ENCODE results near the gene KRT35. TPM values are rescaled to one million over a fixed set of nuclear protein-coding genes. Genes with fewer than 3 reads are reported as not detected.

KRT35 gene
- total RNA-seq, 2 experiments from 2014 or later, result not detected

DNA sequence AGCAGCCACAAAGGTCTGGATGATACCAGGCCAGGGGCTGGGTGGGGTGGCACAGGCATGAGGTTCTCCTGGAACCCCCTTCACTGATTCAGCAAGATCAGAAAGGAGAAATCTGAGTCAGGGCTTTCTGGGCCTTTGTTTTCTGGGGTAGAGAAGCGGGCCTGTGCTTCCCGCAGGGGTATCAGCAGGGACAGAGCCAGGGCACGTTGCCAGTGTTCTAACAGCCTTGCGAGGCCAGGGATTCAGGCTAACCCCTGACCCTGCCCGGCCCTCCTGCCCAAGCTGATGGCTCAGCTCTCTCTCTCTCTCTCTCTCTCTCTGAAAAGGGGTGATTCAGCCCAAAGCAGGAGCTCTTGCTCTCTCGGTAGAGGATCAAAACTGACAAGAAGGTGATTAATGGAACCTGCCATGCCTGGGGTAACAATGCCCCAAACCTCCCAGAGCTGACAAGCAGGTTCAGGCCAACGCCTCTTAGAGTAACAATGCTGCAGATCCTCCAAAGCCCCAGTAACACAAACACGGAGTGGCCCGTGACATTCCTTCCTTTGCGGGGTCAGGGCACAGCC, 26.4 kb upstream of the KRT35 start:
- ChIA-PET CTCF (no interaction called here), POLR2A (no interaction called here)
- H3K4me1 Mint-ChIP-seq (ENCODE audit: low read depth), result no peaks in the 10 kb centered on the region
- no peaks in the 10 kb centered on the region for H3K27me3 Mint-ChIP-seq
- DNase-seq, result no peak
- H3K36me3 Mint-ChIP-seq, result no peaks in the 10 kb centered on the region
- intact Hi-C loops (cut with micrococcal nuclease), result no loop called here
- H3K27ac Mint-ChIP-seq, result no peak overlapping the region
- no peaks in the 10 kb centered on the region for H3K9me3 Mint-ChIP-seq
- H3K4me3 Mint-ChIP-seq, result no peak overlapping the region

DNA sequence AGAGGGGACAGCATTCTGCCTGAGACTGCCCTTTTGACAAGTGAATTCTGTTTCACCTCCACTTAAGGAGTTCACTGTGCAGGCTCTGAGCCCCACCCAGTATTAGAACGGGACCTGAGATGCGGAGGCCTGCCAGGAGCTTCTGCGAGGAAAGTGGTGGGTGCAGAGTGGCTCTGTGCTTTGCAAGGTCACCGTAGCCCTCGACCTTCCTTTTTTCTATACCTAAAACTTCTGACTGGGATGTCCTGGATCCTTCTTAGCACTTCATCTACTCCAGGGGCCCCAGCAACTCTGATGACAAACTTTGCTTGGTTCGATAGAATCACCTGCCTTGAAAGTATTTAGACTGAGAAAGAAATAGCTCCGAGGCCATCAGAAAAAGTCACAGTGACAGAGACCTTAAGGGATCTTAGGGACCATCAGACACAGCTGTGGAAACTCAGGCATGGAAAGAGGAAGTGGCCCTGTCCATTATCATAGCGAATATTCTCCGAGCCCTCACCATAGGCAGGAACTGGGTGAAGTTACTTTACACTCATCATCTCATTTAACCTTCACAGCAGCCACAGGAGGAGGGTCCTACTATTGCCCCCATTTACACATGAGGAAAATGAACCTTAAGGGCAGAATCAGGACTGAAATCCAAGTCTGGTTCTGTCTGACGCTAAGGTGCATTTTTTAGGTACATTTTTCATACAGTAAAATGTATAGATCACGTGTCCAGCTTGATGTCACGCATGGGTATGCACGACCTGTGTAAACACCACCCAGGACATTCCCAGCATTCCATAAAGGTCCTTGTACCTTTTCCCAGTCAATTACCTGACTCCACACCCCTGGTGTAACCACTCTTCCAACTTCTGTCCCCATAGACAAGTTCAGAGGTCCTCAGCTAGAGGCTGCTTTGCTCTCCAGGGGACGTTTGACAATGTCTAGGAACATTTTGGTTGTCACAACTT, 25.1 kb upstream of the KRT35 start:
- H3K9me3 Mint-ChIP-seq, result no peaks in the 10 kb centered on the region
- no peaks in the 10 kb centered on the region for H3K27me3 Mint-ChIP-seq
- H3K36me3 Mint-ChIP-seq, result no peaks in the 10 kb centered on the region
- DNase-seq, result no peak
- CTCF ChIA-PET, result interaction anchor here (1.6 kb wide), 1 partner anchor 43 kb away, joined by 5 read pairs; no protein-coding TSS in a partner anchor
- H3K4me3 Mint-ChIP-seq, result no peak overlapping the region
- no peaks in the 10 kb centered on the region for H3K4me1 Mint-ChIP-seq (ENCODE audit: low read depth)
- H3K27ac Mint-ChIP-seq, result no peak overlapping the region
- intact Hi-C loops (cut with micrococcal nuclease), result no loop called here
- POLR2A ChIA-PET, result no interaction called here

GRCh38 chr17:41505007-41505808, 24.3 kb upstream of the KRT35 start, which contains the start of gene KRT13:
Gene KRT13 (minus strand): TSS chr17:41505612. CDS start chr17:41505550, 62 bp downstream.
- intact Hi-C loops (cut with micrococcal nuclease), result no loop called here
- Mint-ChIP-seq H3K27ac (no peak within 1 kb of the TSS), H3K4me1 (ENCODE audit: low read depth) (no peaks in the 10 kb centered on the region), H3K4me3 (no peak within 1 kb of the TSS), H3K9me3 (no peaks in the 10 kb centered on the region), H3K36me3 (no peaks in the 10 kb centered on the region), H3K27me3 (no peaks in the 10 kb centered on the region)
- no peak for DNase-seq
- POLR2A ChIA-PET, result no interaction called here
- CTCF ChIA-PET, result interaction anchor here (1.6 kb wide), 1 partner anchor 44 kb away, joined by 5 read pairs; no protein-coding TSS in a partner anchor

GRCh38 chr17:41504246-41504977, 23.5 kb upstream of the KRT35 start:
- H3K4me1 Mint-ChIP-seq (ENCODE audit: low read depth), result peaks cover 5% of the 10 kb centered on the region

DNA sequence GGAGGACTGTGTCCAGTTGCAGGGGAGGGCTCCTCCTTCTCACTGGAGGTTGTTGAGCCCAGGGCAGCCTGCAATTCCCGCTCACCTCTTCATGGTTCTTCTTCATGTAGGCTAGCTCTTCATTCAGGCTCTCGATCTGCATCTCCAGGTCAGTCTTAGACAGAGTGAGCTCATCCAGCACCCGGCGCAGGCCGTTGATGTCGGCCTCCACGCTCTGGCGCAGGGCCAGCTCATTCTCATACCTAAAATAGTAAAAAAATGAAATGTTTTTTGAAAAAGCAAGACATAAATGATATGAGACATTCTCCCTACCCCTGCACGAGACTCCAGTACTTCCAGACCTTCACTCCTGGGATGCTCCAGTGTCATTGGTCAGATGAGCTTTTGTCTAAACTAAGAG, 22.3 kb upstream of the KRT35 start:
- no peak overlapping the region for H3K4me3 Mint-ChIP-seq
- H3K27ac Mint-ChIP-seq, result no peak overlapping the region
- H3K36me3 Mint-ChIP-seq, result no peaks in the 10 kb centered on the region
- intact Hi-C loops (cut with micrococcal nuclease), result no loop called here
- DNase-seq, result no peak
- no peaks in the 10 kb centered on the region for H3K27me3 Mint-ChIP-seq
- H3K9me3 Mint-ChIP-seq, result no peaks in the 10 kb centered on the region
- CTCF ChIA-PET, result interaction anchor here (1.1 to 1.8 kb wide), 2 partner anchors 46 to 160 kb away, joined by 3 to 4 read pairs; no protein-coding TSS in a partner anchor
- H3K4me1 Mint-ChIP-seq (ENCODE audit: low read depth), result peaks cover 5% of the 10 kb centered on the region
- POLR2A ChIA-PET, result no interaction called here

More at GRCh38 chr17:41504246-41504977, 23.5 kb upstream of the KRT35 start:
- no peak overlapping the region for H3K27ac Mint-ChIP-seq
- no peaks in the 10 kb centered on the region for H3K27me3 Mint-ChIP-seq
- H3K4me3 Mint-ChIP-seq, result no peak overlapping the region
- no peak for DNase-seq
- H3K9me3 Mint-ChIP-seq, result no peaks in the 10 kb centered on the region
- no peaks in the 10 kb centered on the region for H3K36me3 Mint-ChIP-seq
- ChIA-PET POLR2A (no interaction called here), CTCF (interaction anchor here (1.1 to 1.8 kb wide), 2 partner anchors 45 to 158 kb away, joined by 3 to 4 read pairs; no protein-coding TSS in a partner anchor)
- intact Hi-C loops (cut with micrococcal nuclease), result no loop called here

DNA sequence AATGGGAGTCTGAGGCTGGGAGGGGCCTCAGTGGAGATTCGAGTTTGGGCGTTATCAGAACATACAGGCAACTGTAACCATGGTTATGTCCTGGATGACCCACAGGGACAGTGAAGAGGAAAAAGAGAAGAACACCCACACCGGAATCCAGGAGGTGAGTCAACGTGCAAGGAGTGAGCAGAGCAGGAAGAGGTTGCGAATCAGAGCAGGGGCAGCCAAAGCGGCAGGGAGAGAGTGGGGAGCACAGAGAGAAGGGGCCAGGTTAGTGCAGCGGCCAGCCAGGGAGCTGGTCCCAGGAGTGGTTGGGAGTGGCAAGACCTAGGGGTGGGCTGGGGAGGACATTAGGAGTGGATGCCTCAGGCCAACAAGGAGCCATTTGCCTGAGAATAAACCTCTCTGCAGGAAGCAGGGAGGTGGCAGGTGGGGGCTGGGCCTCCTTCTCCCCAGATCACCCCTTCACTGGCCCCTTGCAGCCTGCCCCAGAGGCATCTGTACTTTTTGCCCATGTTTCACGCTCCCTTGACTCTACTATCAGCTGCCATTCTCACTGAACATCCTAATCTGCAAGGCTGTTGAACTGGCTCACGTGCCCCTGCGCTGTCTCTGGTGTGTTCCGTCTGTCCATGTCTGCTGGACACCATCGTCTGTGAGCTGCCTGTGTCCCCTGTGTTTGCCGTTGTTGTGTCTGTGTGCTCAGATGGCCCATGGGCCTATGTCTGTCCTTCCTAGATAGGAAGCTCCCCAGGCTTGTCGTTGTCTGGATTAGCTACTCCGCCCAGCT, 19.4 kb upstream of the KRT35 start:
- ChIA-PET POLR2A (interaction anchor here (0.6 kb wide), 1 partner anchor 853 kb away, joined by 3 read pairs; the partner anchor contains the start of gene SMARCE1), CTCF (interaction anchor here (1.0 kb wide), 1 partner anchor 48 kb away, joined by 3 read pairs; no protein-coding TSS in a partner anchor)
- H3K9me3 Mint-ChIP-seq, result no peaks in the 10 kb centered on the region
- DNase-seq, result peak; percentile 26
- peaks cover 12% of the 10 kb centered on the region for H3K4me1 Mint-ChIP-seq (ENCODE audit: low read depth)
- no peaks in the 10 kb centered on the region for H3K27me3 Mint-ChIP-seq
- no peak overlapping the region for H3K27ac Mint-ChIP-seq
- H3K4me3 Mint-ChIP-seq, result no peak overlapping the region
- intact Hi-C loops (cut with micrococcal nuclease), result no loop called here
- H3K36me3 Mint-ChIP-seq, result no peaks in the 10 kb centered on the region

- Mint-ChIP-seq H3K4me1 (ENCODE audit: low read depth) (peaks cover 12% of the 10 kb centered on the region), H3K9me3 (no peaks in the 10 kb centered on the region), H3K27me3 (no peaks in the 10 kb centered on the region), H3K36me3 (no peaks in the 10 kb centered on the region), H3K4me3 (no peak overlapping the region), H3K27ac (no peak overlapping the region)
- CTCF ChIA-PET, result no interaction called here
- DNase-seq, result no peak
- intact Hi-C loops (cut with micrococcal nuclease), result loop anchor here (5.0 to 10.0 kb wide), 3 partner anchors 95 to 697 kb away; no protein-coding TSS in a partner anchor
- POLR2A ChIA-PET, result interaction anchor here (0.6 kb wide), 1 partner anchor 852 kb away, joined by 3 read pairs; the partner anchor contains the start of gene SMARCE1
Observed at GRCh38 chr17:41499714-41500113, 18.8 kb upstream of the KRT35 start.

DNA sequence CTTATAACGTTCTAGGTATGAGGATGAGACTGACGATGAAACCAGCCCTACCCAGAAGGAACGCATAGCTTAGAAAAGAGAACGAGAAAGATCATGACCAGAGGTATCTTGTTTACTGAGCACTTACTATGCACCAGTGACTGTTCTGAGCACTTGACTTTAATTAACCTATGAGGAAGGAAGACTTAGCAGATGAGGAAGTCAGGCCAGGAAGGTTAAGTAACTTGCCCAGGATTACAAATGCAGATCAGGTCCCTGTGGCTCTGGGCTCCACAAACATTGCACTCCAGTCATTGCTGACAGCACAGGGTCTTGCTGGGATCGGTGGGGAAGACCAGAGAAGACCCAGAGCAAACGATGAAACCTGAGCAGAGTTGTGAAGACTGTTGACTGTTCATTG, 17.3 kb upstream of the KRT35 start:
- H3K4me3 Mint-ChIP-seq, result no peak overlapping the region
- POLR2A ChIA-PET, result interaction anchor here (0.8 kb wide), 1 partner anchor 20 kb away, joined by 3 read pairs; no protein-coding TSS in a partner anchor
- no peaks in the 10 kb centered on the region for H3K36me3 Mint-ChIP-seq
- no peak for DNase-seq
- no peaks in the 10 kb centered on the region for H3K9me3 Mint-ChIP-seq
- no peak overlapping the region for H3K27ac Mint-ChIP-seq
- H3K4me1 Mint-ChIP-seq (ENCODE audit: low read depth), result peaks cover 12% of the 10 kb centered on the region
- CTCF ChIA-PET, result interaction anchor here (0.5 to 2.2 kb wide), 8 partner anchors 12 to 176 kb away, joined by 3 to 9 read pairs (median 4); no protein-coding TSS in a partner anchor
- H3K27me3 Mint-ChIP-seq, result no peaks in the 10 kb centered on the region
- intact Hi-C loops (cut with micrococcal nuclease), result loop anchor here (5.0 to 10.0 kb wide), 3 partner anchors 93 to 696 kb away; no protein-coding TSS in a partner anchor

- H3K27ac Mint-ChIP-seq, result no peak overlapping the region
- no peaks in the 10 kb centered on the region for H3K9me3 Mint-ChIP-seq
- H3K4me1 Mint-ChIP-seq (ENCODE audit: low read depth), result peaks cover 12% of the 10 kb centered on the region
- intact Hi-C loops (cut with micrococcal nuclease), result loop anchor here (2.0 to 10.0 kb wide), 5 partner anchors 52 to 695 kb away; no protein-coding TSS in a partner anchor
- H3K27me3 Mint-ChIP-seq, result no peaks in the 10 kb centered on the region
- ChIA-PET POLR2A (no interaction called here), CTCF (interaction anchor here (1.1 to 2.4 kb wide), 9 partner anchors 9 to 209 kb away, joined by 3 to 15 read pairs (median 5); no protein-coding TSS in a partner anchor)
- no peaks in the 10 kb centered on the region for H3K36me3 Mint-ChIP-seq
- H3K4me3 Mint-ChIP-seq, result no peak overlapping the region
- peak; percentile 89 for DNase-seq
Observed at GRCh38 chr17:41496803-41497484, 16.0 kb upstream of the KRT35 start.

- Mint-ChIP-seq H3K27ac (no peak overlapping the region), H3K4me1 (ENCODE audit: low read depth) (peaks cover 16% of the 10 kb centered on the region), H3K9me3 (no peaks in the 10 kb centered on the region), H3K36me3 (no peaks in the 10 kb centered on the region), H3K27me3 (no peaks in the 10 kb centered on the region), H3K4me3 (no peak overlapping the region)
- CTCF ChIA-PET, result interaction anchor here (0.5 to 2.4 kb wide), 7 partner anchors 17 to 584 kb away, joined by 3 to 15 read pairs (median 6); no protein-coding TSS in a partner anchor
- POLR2A ChIA-PET, result no interaction called here
- no peak for DNase-seq
- intact Hi-C loops (cut with micrococcal nuclease), result loop anchor here (10.0 kb wide), 1 partner anchor 90 kb away; no protein-coding TSS in a partner anchor
Observed at GRCh38 chr17:41494524-41494923, 13.6 kb upstream of the KRT35 start.
